Activated CD8-positive, alpha-beta memory T cell treated with anti-CD3 and anti-CD28 coated beads, Interleukin-2, amount 50 U/mL, for 4 hours (primary cell): ENCODE results near the gene DENND6A.
"Not testable (repeated sequence)": the region's sequence is repeated elsewhere in the genome, so short reads cannot be mapped to it uniquely, and the experiment has no call there.

ENCODE experiments used
- DNase-seq: peaks from one replicate; pipeline ENCODE4 v3.0.0-alpha.2; 2020

The DENND6A gene

GRCh38 chr3:57691411-57692132 is 1.3 kb downstream of the DENND6A start:
- no peak for DNase-seq

GRCh38 chr3:57689367-57690053 is 3.4 kb downstream of the DENND6A start:
- DNase-seq, result no peak

GRCh38 chr3:57688291-57688690 is 4.6 kb downstream of the DENND6A start:
- no peak for DNase-seq

GRCh38 chr3:57683286-57683685 is 9.6 kb downstream of the DENND6A start:
- DNase-seq, result no peak

GRCh38 chr3:57682284-57682683 is 10.6 kb downstream of the DENND6A start:
- DNase-seq, result no peak

GRCh38 chr3:57681691-57682090 is 11.2 kb downstream of the DENND6A start:
- no peak for DNase-seq

GRCh38 chr3:57680046-57680445 is 12.8 kb downstream of the DENND6A start:
- no peak for DNase-seq

- DNase-seq, result no peak
These were observed 17.3 kb downstream of the DENND6A start for GRCh38 chr3:57675530-57675929.

GRCh38 chr3:57673156-57673555 is 19.7 kb downstream of the DENND6A start:
- DNase-seq, result no peak

- DNase-seq, result no peak
These were observed 22.3 kb downstream of the DENND6A start for GRCh38 chr3:57670543-57670942.

GRCh38 chr3:57661404-57661803 is 31.5 kb downstream of the DENND6A start:
- DNase-seq, result no peak

- DNase-seq, result no peak
These were observed 33.0 kb downstream of the DENND6A start for GRCh38 chr3:57659806-57660439.

- DNase-seq, result no peak
These were observed 33.7 kb downstream of the DENND6A start for GRCh38 chr3:57659004-57659673.

- no peak for DNase-seq
These were observed 34.3 kb downstream of the DENND6A start for GRCh38 chr3:57658536-57658935.

GRCh38 chr3:57655727-57656126 is 37.1 kb downstream of the DENND6A start:
- no peak for DNase-seq

GRCh38 chr3:57654267-57654666 is 38.6 kb downstream of the DENND6A start:
- no peak for DNase-seq

- DNase-seq, result no peak
These were observed 40.7 kb downstream of the DENND6A start for GRCh38 chr3:57652203-57652602.

- DNase-seq, result no peak
These were observed 45.5 kb downstream of the DENND6A start for GRCh38 chr3:57647292-57647940.

GRCh38 chr3:57646723-57647122 is 46.2 kb downstream of the DENND6A start:
- DNase-seq, result no peak

GRCh38 chr3:57644740-57645139 is 48.1 kb downstream of the DENND6A start:
- DNase-seq, result no peak

- DNase-seq, result no peak
These were observed 55.5 kb downstream of the DENND6A start for GRCh38 chr3:57637391-57637790.

- not testable (repeated sequence) for DNase-seq
These were observed 58.6 kb downstream of the DENND6A start for GRCh38 chr3:57634259-57634658.

- DNase-seq, result no peak
These were observed 64.9 kb downstream of the DENND6A start for GRCh38 chr3:57627976-57628375.
